ENCODE measurements around the gene TP53I11.
A peak's percentile ranks its signal among the peaks of the same experiment; 100 is the strongest.

TP53I11 gene

DNA sequence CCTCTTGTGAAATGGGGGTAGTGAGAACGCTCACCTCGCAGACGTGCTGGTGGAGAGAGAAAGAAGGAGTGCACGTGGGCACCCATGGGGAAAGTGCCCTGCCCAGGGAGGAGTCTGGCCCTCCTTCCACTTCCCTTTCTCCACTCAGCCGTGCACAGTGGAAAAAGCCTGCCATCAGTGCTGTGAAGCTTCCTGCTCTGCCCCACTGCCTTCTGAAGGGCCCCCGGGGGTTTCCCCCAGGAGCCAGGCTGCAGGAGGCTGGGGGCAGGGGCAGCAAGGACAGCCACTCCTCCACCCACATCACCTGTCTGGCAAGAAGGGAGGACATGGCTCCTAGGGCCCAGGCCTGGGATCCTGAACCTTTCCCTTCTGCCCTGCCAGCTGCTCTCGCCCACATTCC lies 7.6 kb downstream of the TP53I11 start:
- Histone ChIP-seq H3K4me3 (ENCODE audit: low read length) (no peak overlapping the region), H3K4me2 (ENCODE audit: low read length) (no peak overlapping the region), H2BK120ac (ENCODE audit: low read depth, low read length) (no peak overlapping the region), H3K23ac (ENCODE audit: low read length) (no peak overlapping the region), H3K79me1 (ENCODE audit: low read length) (peaks cover 14% of the 10 kb centered on the region), H2BK15ac (replicated peaks; ENCODE audit: low read depth) (no peak overlapping the region), H4K5ac (ENCODE audit: low read length) (no peak overlapping the region), H2BK5ac (ENCODE audit: low read length) (no peak overlapping the region), H3K4me1 (ENCODE audit: control insufficient read depth, low read depth, low read length) (peaks cover 4% of the 10 kb centered on the region), H4K8ac (ENCODE audit: low read depth, low read length) (no peak overlapping the region), H3K18ac (ENCODE audit: low read length) (no peak overlapping the region), H3K9ac (ENCODE audit: low read length) (no peak overlapping the region), H3K27ac (ENCODE audit: low read depth, low read length) (no peak overlapping the region), H3K27me3 (ENCODE audit: insufficient read depth, low read length, poor library complexity) (no peaks in the 10 kb centered on the region), H3K4ac (ENCODE audit: low read depth, low read length) (no peak overlapping the region), H2AK5ac (ENCODE audit: low read length) (no peak overlapping the region), H3K79me2 (ENCODE audit: control insufficient read depth, insufficient read depth, low read length) (peaks cover 4% of the 10 kb centered on the region), H3K56ac (ENCODE audit: low read length) (no peak overlapping the region), H3K36me3 (ENCODE audit: control insufficient read depth, insufficient read depth, low read length) (no peaks in the 10 kb centered on the region)
- no CpG with 5 or more reads among the region's 7 CpGs for WGBS (ENCODE audit: extremely low coverage, insufficient coverage, low lambda C conversion rate)
- no peak for DNase-seq

DNA sequence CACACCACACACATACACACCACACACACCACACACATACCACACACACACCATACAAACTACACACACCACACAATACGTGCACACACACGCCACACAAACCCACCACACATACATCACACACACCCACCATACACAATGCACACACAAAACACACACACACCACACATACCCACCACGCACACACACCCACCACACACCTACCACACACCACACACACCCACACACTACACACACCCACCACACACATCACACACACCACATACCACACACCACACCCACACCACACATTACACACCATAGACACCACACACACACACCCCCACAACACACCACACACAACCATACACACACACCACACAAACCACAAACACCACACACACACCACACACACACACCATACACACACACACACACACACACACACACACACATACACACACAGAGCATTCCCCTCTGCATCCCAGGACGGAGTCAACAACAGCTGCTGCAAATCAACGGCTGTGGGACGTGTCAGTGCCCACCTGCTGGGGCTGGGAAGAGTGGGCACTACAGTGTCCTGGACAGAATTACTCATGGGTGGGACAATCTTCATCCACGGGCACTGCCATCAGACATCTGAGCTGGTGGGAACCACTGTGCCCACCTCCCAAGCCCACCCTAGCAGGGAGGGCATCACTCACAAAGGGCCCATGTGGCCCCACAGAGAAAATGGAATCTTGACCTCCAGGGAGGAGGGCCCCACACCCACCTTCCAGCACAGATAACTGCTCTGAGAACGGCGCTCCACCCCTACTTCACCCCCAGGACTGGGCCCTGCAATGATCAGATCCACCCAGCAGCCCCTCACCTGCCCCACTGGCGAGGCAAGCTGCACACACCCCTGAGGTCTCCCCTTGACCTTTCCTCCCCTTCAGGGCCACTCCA lies 8.4 kb downstream of the TP53I11 start:
- no peak overlapping the region for H3K4me3 ChIP-seq (ENCODE audit: low read length)
- no peaks in the 10 kb centered on the region for H3K27me3 ChIP-seq (ENCODE audit: insufficient read depth, low read length, poor library complexity)
- no peak overlapping the region for H4K5ac ChIP-seq (ENCODE audit: low read length)
- peaks cover 4% of the 10 kb centered on the region for H3K4me1 ChIP-seq (ENCODE audit: control insufficient read depth, low read depth, low read length)
- H3K27ac ChIP-seq (ENCODE audit: low read depth, low read length): no peak overlapping the region
- H2BK15ac ChIP-seq (replicated peaks; ENCODE audit: low read depth): no peak overlapping the region
- no peak overlapping the region for H3K23ac ChIP-seq (ENCODE audit: low read length)
- peaks cover 11% of the 10 kb centered on the region for H3K79me1 ChIP-seq (ENCODE audit: low read length)
- 100% methylated on average over 1 of the region's 10 CpGs for WGBS (ENCODE audit: extremely low coverage, insufficient coverage, low lambda C conversion rate)
- H3K79me2 ChIP-seq (ENCODE audit: control insufficient read depth, insufficient read depth, low read length): peaks cover 4% of the 10 kb centered on the region
- no peak overlapping the region for H2BK5ac ChIP-seq (ENCODE audit: low read length)
- H2BK120ac ChIP-seq (ENCODE audit: low read depth, low read length): no peak overlapping the region
- H2AK5ac ChIP-seq (ENCODE audit: low read length): peak overlapping the region; percentile 39
- no peak overlapping the region for H3K9ac ChIP-seq (ENCODE audit: low read length)
- no peak overlapping the region for H3K4me2 ChIP-seq (ENCODE audit: low read length)
- no peak for DNase-seq
- no peaks in the 10 kb centered on the region for H3K36me3 ChIP-seq (ENCODE audit: control insufficient read depth, insufficient read depth, low read length)
- H3K4ac ChIP-seq (ENCODE audit: low read depth, low read length): no peak overlapping the region
- no peak overlapping the region for H3K18ac ChIP-seq (ENCODE audit: low read length)
- H3K56ac ChIP-seq (ENCODE audit: low read length): no peak overlapping the region
- no peak overlapping the region for H4K8ac ChIP-seq (ENCODE audit: low read depth, low read length)

DNA sequence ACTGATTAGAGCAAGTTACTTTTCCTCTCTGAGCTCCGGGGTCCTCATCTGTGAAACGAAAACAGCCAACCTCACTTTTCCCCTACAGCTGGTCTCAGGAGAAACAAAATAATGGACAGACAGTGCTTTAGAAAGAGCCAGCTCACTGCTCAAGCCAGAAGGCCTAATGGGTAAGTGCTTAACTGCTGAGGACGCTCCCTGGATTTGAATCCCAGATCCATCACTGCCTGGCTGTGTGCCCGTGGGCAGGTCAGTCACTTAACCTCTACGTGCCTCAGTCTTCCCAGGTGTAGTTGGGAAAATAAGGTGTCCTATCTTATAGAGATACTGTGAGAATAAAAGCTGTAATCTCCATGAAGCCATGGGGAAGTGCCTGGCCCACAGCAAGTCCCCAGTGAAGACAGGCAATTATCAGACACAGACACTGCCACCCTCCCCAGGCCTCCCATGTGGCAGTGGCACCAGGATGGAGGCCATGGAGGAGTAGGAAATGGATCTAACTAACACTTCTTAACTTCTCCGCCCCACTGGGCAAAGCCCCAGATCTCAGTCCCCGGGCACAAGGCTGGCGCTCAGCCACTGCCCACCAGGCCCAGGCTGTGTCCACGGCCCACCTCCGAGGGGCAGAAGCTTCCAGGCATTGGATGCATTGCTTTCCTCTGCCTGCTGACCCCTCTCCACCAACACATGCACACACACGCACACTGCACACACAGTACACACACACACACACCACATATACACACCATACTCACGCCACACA lies 9.2 kb downstream of the TP53I11 start:
- H2BK5ac ChIP-seq (ENCODE audit: low read length): no peak overlapping the region
- H3K36me3 ChIP-seq (ENCODE audit: control insufficient read depth, insufficient read depth, low read length): no peaks in the 10 kb centered on the region
- H2AK5ac ChIP-seq (ENCODE audit: low read length): no peak overlapping the region
- H3K4ac ChIP-seq (ENCODE audit: low read depth, low read length): no peak overlapping the region
- H3K4me1 ChIP-seq (ENCODE audit: control insufficient read depth, low read depth, low read length): peaks cover 4% of the 10 kb centered on the region
- no peak overlapping the region for H2BK15ac ChIP-seq (replicated peaks; ENCODE audit: low read depth)
- H2BK120ac ChIP-seq (ENCODE audit: low read depth, low read length): no peak overlapping the region
- H3K79me1 ChIP-seq (ENCODE audit: low read length): peaks cover 11% of the 10 kb centered on the region
- no peak overlapping the region for H3K27ac ChIP-seq (ENCODE audit: low read depth, low read length)
- no peak overlapping the region for H4K8ac ChIP-seq (ENCODE audit: low read depth, low read length)
- WGBS (ENCODE audit: extremely low coverage, insufficient coverage, low lambda C conversion rate): 80% methylated on average over 1 of the region's 12 CpGs
- no peak overlapping the region for H3K4me3 ChIP-seq (ENCODE audit: low read length)
- H3K9ac ChIP-seq (ENCODE audit: low read length): no peak overlapping the region
- no peak overlapping the region for H3K18ac ChIP-seq (ENCODE audit: low read length)
- no peak overlapping the region for H4K5ac ChIP-seq (ENCODE audit: low read length)
- no peak overlapping the region for H3K4me2 ChIP-seq (ENCODE audit: low read length)
- DNase-seq: no peak
- H3K23ac ChIP-seq (ENCODE audit: low read length): no peak overlapping the region
- peaks cover 4% of the 10 kb centered on the region for H3K79me2 ChIP-seq (ENCODE audit: control insufficient read depth, insufficient read depth, low read length)
- H3K27me3 ChIP-seq (ENCODE audit: insufficient read depth, low read length, poor library complexity): no peaks in the 10 kb centered on the region
- H3K56ac ChIP-seq (ENCODE audit: low read length): no peak overlapping the region

DNA sequence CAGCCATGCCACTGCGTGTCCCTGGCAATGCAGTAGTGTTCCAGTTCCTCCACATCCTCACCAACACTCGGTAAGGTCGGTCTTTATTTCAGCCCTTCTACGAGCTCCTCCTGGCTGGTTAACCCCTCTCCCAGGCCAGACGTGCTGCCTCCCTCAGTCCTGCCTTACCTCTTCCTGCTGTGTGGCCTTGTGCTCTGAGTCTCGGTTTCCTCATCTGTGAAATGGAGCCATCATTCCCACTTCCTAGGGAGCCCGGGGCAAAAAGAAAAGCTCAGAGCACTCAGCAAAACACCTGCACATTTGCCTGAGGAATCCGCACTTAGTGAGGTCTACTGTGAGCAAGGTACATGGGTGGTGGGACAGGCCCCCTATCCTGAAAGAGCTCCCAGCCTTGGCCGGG lies 9.8 kb downstream of the TP53I11 start:
- Histone ChIP-seq H3K18ac (ENCODE audit: low read length) (no peak overlapping the region), H4K8ac (ENCODE audit: low read depth, low read length) (no peak overlapping the region), H3K9ac (ENCODE audit: low read length) (no peak overlapping the region), H3K23ac (ENCODE audit: low read length) (no peak overlapping the region), H4K5ac (ENCODE audit: low read length) (no peak overlapping the region), H2BK120ac (ENCODE audit: low read depth, low read length) (no peak overlapping the region), H3K79me2 (ENCODE audit: control insufficient read depth, insufficient read depth, low read length) (peaks cover 4% of the 10 kb centered on the region), H3K4me2 (ENCODE audit: low read length) (no peak overlapping the region), H3K4ac (ENCODE audit: low read depth, low read length) (no peak overlapping the region), H2AK5ac (ENCODE audit: low read length) (no peak overlapping the region), H3K27me3 (ENCODE audit: insufficient read depth, low read length, poor library complexity) (no peaks in the 10 kb centered on the region), H2BK5ac (ENCODE audit: low read length) (no peak overlapping the region), H2BK15ac (replicated peaks; ENCODE audit: low read depth) (no peak overlapping the region), H3K79me1 (ENCODE audit: low read length) (peaks cover 11% of the 10 kb centered on the region), H3K36me3 (ENCODE audit: control insufficient read depth, insufficient read depth, low read length) (no peaks in the 10 kb centered on the region), H3K4me3 (ENCODE audit: low read length) (no peak overlapping the region), H3K4me1 (ENCODE audit: control insufficient read depth, low read depth, low read length) (peaks cover 4% of the 10 kb centered on the region), H3K27ac (ENCODE audit: low read depth, low read length) (no peak overlapping the region), H3K56ac (ENCODE audit: low read length) (no peak overlapping the region)
- no peak for DNase-seq
- no CpG with 5 or more reads among the region's 9 CpGs for WGBS (ENCODE audit: extremely low coverage, insufficient coverage, low lambda C conversion rate)

DNA sequence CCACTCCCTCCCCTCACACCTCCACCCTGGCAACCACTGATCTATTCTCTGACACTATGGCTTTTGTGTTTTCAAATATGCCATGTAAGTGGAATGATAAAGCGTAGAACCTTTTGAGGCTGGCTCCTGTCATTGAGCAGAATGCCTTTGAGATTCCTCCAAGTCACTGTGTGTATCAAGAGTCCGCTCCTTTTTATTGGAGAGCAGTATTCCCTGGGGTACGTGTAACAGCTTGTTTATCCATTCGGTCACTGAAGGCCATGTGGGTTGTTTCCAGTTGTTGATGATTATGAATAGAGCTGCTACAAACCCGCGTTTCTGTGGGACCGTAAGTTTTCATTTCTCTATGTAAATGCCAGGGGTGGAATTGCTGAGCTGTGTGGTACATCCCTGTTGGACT lies 10.3 kb downstream of the TP53I11 start:
- Histone ChIP-seq H4K5ac (ENCODE audit: low read length) (no peak overlapping the region), H3K79me1 (ENCODE audit: low read length) (peaks cover 11% of the 10 kb centered on the region), H3K36me3 (ENCODE audit: control insufficient read depth, insufficient read depth, low read length) (no peaks in the 10 kb centered on the region), H3K4me1 (ENCODE audit: control insufficient read depth, low read depth, low read length) (peaks cover 4% of the 10 kb centered on the region), H3K4ac (ENCODE audit: low read depth, low read length) (no peak overlapping the region), H3K9ac (ENCODE audit: low read length) (no peak overlapping the region), H3K27me3 (ENCODE audit: insufficient read depth, low read length, poor library complexity) (no peaks in the 10 kb centered on the region), H3K4me2 (ENCODE audit: low read length) (no peak overlapping the region), H2BK5ac (ENCODE audit: low read length) (no peak overlapping the region), H3K79me2 (ENCODE audit: control insufficient read depth, insufficient read depth, low read length) (peaks cover 4% of the 10 kb centered on the region), H4K8ac (ENCODE audit: low read depth, low read length) (no peak overlapping the region), H2BK120ac (ENCODE audit: low read depth, low read length) (no peak overlapping the region), H2BK15ac (replicated peaks; ENCODE audit: low read depth) (no peak overlapping the region), H3K56ac (ENCODE audit: low read length) (no peak overlapping the region), H3K23ac (ENCODE audit: low read length) (no peak overlapping the region), H3K4me3 (ENCODE audit: low read length) (no peak overlapping the region), H3K18ac (ENCODE audit: low read length) (no peak overlapping the region), H2AK5ac (ENCODE audit: low read length) (no peak overlapping the region), H3K27ac (ENCODE audit: low read depth, low read length) (no peak overlapping the region)
- no CpG with 5 or more reads among the region's 7 CpGs for WGBS (ENCODE audit: extremely low coverage, insufficient coverage, low lambda C conversion rate)
- no peak for DNase-seq
